ENCODE data around the gene CLTB.

DNA sequence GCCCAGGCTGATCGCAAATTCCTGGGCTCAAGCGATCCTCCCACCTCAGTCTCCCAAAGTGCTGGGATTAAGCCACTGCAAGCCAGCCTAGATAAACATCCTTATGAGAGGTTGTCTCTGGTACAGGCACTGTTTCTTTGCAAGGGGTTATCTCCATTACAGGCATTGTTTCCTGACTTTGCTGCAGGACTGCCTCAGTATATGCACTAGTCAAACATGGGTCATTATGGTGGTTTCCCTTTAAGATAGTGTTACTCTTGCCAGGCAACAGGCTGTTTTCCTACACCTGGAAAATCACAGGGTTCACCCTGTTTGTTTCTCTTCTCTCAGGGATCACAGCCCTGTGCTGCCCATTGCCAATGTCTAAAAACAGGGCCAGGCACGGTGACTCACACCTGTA lies 7.8 kb upstream of the CLTB start:
- TF ChIP-seq ZNF384 (IDR thresholded peaks at IDR 0.05) (no peak), NFRKB (IDR thresholded peaks at IDR 0.05) (no peak), ELF4 (IDR thresholded peaks at IDR 0.05) (no peak)
